ENCODE results near the gene TTYH1.

- no peak for TF ChIP-seq CTCF (IDR thresholded peaks at IDR 0.05)
- TF ChIP-seq POLR2A (IDR thresholded peaks at IDR 0.05): no peak
These were observed 34.4 kb upstream of the TTYH1 start for GRCh38 chr19:54380897-54381296.

Data from testis (tissue), 2 donors.